ENCODE results near the gene RBMX2.
A peak's percentile ranks its signal among the peaks of the same experiment; 100 is the strongest.
"Not testable (repeated sequence)": the region's sequence is repeated elsewhere in the genome, so short reads cannot be mapped to it uniquely, and the experiment has no call there.

RBMX2 gene, protein sequence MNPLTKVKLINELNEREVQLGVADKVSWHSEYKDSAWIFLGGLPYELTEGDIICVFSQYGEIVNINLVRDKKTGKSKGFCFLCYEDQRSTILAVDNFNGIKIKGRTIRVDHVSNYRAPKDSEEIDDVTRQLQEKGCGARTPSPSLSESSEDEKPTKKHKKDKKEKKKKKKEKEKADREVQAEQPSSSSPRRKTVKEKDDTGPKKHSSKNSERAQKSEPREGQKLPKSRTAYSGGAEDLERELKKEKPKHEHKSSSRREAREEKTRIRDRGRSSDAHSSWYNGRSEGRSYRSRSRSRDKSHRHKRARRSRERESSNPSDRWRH

DNA sequence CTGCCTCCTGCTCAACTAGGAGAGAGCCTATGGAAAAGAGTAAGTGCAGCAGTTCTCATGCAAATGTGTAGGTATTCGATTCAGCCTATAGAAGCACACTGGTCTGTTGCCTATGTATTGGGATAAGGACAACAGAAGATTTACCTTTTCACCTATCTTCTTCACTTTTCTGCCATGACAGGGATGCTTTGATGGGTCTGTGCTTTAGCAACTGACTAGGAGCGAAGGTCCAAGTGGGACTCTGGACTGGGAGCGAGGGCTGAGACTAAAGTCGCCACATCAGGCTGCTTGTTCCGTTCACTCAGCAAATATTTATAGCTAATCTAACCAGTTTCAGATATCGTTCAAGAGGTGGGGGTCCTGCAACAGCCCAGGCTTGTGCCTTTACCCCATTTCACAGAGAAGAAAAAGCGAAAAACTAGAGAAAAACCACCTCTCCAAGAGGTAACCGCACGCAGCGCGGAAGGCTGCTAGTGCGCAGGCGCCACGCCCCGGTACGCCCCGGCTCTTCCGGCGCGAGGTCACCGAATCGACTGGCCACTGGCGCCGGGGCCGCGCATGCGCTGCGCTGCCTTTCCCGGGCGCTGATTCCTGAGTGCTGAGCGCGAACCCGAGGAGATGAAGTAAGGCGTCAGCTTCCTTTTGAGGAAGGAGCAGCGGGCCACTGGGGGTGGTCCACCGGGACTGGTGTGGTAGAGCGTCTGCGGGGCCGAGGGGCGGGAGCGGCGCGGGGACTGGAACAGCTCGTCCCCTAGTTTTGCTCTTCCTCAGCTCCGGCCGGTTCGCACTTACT lies at the start of gene RBMX2:
Gene RBMX2, plus strand, starts transcription at position 573 of the 793 bp plus-strand sequence. Its CDS starts 46 bp downstream, at position 619.
- peak; percentile 8 for DNase-seq

DNA sequence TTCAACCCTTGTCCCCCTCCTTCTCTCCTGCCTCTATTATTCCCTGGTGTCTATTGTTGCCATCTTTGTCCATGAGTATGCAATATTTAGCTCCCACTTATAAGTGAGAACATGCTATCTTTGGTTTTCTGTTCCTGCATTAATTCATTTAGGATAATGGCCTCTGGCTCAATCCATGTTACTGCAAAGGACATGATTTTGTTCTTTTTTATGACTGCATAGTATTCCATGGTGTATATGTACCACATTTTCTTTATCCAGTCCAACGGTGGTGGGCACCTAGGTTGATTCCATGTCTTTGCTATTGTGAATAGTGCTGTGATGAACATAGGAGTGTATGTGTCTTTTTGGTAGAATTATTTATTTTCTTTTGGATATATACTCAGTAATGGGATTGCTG lies 49.7 kb upstream of the RBMX2 start:
- DNase-seq = not testable (repeated sequence)

DNA sequence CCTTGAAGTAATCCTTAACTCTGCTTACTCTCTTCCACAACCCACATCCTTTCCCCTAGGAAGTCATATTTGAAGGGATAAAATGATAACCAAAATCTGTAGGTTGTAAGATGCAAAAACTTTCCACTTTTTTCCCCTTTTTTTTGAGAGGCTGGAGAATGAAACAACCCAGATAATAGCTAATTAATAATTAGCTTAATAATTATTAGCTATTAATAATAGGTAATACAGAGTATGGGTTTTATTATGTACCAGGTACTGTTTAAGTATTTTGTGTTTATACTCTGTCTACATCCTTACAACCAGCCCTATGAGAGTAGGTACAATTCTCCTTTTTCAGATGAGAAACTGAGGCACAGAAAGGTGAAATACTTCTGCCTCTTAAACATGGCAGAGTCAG lies 25.7 kb upstream of the RBMX2 start:
- DNase-seq = no peak

DNA sequence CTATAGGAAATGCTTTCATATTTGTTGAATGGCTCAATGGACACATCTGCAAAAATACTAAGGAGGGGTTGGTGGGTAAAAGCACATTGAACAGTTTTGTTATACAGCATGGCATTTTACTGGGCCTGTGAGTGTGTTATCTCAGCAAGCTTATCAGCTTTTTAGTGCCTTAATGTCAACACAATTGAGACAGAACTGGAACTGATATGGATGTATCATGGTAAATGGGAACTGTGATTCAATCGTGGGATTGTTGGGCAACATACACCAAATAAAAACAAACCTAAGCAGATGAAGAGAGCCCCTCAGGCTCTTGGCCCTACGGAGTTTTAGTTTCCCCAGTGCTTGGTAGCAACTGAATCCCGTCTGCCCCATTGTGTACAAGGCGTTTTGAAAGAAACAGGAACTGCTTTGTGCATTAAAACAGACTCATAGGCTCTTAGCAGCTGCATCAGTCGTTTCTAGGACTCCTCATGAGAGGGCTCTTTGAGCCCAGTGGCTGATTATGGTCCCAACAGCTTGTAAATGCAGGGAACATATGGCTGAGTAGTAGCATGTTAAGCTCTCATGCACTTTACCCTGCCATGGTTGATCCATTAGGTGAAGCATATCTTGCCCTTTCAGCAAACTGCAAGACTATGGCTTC lies 23.6 kb upstream of the RBMX2 start:
- no peak for DNase-seq

DNA sequence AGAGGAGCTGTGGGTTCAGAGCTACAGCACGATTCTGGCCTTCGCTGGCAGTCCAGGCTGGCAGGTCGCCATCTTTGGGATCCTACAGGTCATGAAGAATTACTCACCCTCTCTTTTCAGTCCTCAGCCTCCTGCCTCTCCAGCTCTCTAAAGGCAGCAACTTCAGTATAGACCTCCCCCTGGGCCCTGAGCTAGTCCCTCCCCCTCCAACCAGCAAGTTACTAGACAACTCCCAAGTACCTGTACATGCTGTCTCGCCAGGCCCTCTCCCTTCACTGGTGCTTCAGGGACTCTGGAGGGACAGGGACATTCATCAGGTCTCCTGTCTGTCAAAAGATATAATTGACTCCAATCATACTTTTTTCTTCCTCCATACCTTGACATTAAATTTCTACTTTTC lies 16.3 kb upstream of the RBMX2 start, which contains the start of gene GPR119:
Gene GPR119, minus strand, starts transcription at position 155 of the 400 bp plus-strand sequence. CDS start 227 bp downstream, outside the sequence.
- DNase-seq = no peak

DNA sequence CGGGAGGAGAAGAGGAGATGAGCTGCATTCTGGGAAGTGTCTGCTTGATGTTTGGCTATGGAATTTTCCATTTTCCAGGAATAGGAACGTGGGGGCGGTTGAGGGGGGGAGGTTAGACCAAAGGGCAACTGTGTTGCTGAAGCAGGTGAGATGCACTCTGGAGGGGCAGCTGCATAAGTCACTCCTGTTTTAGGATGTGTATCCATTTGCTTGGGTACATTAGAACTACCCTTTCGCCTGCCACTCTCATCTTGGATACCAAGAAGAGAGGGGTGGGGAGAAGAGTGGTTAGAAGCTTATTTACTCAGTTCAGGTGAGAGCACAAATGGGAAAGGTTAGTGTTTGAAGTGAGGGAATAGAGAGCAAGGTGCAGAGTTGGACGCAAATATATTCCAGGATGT lies 15.4 kb upstream of the RBMX2 start:
- DNase-seq = no peak

DNA sequence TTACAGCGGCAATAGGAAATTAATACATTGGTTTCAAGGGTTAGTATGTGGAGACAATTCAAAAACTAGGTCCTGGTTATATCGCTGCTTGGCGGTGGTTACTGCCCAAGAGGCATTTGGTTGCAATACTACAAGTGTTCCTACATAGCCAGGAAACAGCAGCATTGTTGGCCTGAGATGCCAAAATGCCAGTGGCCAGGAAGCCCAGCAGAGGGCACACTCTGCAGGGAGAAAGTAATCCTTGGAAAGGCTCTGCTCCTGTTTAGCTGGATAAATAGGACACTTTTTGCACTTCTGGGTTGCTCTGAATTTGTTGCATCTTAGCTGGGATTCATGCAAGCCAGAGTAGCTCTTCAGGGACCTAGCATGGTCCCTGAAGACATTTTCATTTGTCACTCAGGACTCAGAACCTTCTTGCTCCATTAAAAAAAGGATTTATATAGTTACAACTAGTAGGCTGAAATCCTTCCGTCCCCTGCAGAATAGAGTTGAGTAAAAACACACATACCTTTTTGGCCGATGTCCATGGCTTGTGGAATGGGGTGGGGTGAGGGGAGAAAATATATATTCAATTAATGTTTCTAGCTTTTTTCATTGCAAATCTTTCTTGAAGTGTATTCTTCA lies 8.2 kb upstream of the RBMX2 start:
- peak; percentile 2 for DNase-seq

DNA sequence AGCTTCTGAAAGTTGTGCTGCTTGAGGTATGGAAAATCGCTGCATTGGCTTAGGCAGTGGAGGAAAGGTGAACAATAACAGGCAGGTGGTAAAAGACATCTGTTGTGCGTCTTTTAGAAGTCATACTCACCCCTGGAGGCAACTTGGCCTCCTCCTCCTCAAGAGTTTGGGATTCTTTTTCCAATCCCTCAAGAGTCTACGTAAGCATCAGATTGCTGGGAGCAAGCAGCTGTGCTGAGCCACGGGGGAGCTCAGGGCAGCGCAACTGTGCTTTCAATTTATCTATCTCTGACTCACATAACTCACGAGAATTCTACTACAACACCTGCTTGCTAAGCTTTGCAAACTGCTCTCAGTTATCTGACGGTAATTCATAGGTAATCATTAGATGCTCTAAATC lies 6.4 kb upstream of the RBMX2 start:
- no peak for DNase-seq

DNA sequence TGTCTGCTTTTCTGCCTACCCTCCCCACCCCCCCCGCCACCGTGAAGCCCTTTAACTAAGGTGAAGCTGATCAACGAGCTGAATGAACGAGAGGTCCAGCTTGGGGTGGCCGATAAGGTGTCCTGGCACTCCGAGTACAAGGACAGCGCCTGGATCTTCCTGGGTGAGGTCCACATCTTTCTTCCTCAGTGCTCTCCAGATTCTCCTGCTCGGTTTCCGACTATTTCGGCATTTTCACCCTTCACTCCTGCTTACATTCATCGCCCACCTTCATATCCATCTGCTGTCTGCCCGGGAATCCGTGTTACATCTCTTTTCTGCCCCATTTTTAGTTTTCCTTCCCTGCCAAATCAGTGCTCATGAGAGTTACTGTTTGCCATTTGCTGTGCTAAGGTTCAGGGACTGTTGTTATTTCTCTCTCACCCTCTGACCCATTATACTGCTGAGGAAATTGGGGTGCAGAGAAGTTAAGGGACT lies 459 bp downstream of the RBMX2 start:
- DNase-seq = no peak

DNA sequence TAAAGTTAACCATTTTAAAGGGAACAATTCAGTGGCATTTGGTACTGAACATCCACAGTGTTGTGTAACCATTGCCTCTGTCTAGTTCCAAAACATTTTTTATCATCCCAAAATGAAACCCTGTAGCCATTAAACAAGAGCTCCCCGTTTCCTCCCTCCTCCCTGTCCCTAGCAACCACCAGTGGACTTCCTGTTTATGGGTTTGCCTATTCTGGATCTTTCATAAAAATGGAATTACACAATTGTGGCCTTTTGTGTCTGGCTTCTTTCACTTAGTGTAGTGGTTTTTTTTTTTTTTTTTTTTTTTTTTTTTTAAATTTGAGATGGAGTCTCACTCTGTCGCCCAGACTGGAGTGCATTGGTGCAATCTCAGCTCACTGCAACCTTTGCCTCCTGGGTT lies 11.6 kb downstream of the RBMX2 start:
- DNase-seq = no peak

DNA sequence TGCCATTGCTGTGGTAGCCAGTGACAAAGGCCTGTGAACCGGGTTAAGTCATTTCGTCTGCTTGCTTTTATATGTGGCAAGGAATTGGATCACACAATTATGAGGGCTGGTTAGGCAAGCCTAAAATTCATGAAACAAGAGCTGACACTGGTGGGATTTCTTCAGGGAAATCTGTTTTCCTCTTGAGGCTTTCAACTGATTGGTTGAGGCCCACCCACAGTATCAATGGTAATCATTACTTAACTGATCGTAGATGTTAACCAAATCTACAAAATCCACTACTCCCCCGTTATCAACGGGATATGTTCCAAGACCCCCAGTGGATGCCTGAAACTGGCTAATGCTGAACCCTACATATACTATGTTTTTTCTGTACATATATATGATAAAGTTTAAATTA lies 13.0 kb downstream of the RBMX2 start:
- no peak for DNase-seq

DNA sequence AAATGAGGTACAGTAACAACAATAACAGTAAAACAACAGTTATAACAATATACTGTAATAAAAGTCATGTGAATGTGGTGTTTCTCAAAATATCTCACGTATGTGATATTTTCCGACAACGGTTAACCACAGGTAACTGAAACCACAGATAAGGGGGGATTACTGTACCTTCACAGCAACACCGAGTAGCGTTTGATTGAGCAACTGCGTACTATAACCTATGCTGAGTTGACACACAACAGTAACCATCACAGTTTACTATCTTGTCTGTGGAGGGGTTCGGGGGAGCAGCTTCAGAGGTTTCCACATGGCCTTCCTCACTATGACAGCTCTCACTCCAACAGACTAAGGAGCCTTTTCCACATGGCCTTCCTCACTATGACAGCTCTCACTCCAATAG lies 13.4 kb downstream of the RBMX2 start:
- DNase-seq = no peak

DNA sequence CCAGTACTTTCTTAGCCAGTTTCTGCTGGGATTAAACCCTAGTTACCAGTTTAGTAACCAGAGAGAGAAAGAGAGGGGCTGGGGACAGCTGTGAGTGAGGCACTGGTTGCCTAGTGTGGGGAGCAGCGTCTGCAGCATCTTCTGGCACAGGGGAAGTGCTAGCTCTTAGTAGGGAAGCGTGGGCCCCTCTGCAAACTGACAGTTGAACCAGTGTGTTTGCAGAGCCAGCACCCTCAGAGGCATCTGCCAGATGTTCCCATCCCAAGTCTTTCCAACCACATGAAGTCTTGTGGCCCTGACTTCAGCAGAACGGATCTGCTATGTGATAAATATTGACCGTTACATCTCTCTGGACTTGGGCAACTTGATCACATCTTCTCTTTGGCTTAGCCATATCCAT lies 15.0 kb downstream of the RBMX2 start:
- DNase-seq = no peak

DNA sequence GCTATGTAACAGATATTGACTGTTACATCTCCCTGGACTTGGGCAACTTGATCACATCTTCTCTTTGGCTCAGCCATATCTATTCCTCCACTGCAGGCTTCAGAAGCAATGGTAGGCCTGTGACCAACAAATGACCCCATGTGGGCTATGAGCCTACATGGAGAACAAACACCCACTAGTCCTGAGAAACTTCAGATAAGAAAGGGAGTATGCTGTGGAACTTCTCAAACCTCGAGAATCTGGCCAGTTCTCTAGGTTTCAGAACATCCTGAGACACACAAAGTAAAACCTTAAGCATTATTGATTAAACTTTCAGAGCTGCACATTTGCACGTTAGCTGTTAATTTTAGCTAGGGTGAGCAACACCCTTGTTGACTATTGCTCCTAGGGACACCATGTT lies 16.3 kb downstream of the RBMX2 start:
- DNase-seq = no peak

DNA sequence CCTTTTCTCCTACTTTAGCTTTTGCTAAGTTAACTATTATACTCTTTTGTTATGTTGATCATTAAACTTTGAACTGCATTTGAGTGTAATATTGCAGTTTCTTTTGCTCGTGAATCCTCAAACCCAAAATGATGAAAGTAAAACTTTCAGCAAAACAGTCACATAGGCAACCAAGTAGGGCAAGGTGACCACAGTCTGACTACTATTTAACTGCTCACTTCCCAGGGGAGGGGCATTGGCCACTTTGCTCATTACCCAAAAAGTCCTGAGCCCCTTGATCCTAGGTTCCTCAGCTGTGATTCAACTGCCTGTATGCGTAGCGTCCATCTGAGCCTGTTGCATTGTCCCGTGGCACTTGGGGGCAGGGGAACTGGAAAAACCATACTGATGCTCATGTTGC lies 17.0 kb downstream of the RBMX2 start:
- DNase-seq = no peak

DNA sequence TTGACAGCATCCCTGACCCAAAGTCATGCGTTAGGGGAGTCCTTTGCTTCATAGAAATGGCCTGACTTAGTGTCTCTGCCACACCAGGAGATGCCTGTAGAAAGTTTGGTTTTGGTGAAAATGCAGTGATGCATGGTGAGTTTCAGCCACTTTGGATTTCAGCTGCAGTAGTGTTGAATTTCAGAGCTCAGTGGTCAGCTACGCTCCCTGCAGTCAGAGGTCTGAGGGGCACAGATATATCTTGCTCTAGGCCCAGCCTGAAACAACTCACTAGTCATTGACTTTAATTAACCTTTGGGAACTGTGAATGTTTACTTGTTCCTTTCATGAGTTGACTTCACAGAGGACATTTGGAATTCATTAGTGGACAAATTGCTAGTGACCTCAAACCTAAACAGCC lies 17.5 kb downstream of the RBMX2 start:
- DNase-seq = no peak

DNA sequence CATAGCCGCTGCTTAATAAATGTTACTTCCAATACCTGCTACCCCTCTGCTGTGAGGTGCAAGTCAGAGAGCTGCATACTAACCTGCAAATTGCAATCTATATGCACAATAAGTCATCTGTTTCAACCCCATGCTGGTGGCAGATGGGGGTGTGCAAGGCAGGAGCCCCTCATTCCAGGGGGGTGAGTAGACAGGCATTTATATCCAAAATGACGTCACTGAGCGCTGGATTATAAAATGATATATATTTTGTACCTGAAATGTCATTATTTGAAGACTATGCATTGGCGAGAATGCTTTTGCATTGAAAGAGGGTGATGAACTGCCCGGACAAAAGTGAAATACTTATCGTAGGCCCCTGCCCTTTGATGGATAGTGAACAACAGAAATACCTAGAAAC lies 24.7 kb downstream of the RBMX2 start:
- no peak for DNase-seq

DNA sequence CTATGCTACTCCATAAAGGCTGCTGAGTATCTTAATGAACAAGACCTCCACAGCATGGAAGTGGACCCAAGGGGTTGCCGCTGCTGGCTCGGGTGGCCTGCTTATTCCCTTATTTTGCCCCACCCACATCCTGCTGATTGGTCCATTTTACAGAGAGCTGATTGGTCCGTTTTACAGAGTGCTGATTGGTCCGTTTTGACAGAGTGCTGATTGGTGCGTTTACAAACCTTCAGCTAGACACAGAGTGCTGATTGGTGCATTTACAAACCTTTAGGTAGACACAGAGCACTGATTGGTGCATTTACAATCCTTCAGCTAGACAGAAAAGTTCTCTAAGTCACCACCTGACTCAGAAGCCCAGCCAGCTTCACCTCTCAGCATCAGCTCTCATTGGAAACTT lies 27.4 kb downstream of the RBMX2 start:
- DNase-seq = not testable (repeated sequence)

DNA sequence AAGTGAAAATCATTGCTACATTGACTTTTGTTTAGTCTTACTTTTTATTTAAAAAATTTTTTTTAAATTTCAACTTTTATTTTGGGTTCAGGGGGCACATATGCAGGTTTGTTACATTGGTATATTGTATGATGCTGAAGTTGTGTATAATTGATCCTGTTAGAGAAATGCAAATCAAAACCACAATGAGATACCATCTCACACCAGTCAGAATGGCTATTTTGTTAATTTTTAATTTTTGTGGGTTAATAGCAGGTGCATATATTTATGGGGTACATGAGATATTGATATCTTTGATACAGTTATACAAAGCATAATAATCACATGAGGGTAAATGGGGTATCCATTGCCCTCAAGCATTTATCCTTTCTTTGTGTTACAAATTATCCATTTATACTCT lies 34.1 kb downstream of the RBMX2 start:
- DNase-seq = no peak

DNA sequence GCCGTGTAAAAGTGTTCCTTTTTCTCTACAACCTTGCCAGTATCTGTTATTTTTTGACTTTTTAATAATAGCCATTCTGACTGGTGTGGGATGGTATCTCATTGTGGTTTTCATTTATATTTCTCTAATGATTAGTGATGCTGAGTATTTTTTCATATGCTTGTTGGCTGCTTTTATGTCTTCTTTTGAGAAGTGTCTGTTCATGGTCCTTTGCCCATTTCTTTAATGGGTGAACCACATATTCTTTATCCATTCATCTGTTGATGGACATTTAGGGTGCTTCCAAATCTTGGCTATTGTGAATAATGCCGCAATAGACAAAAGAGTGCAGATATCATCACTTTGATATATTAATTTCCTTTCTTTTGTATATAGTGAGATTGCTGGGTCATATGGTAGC lies 36.2 kb downstream of the RBMX2 start:
- not testable (repeated sequence) for DNase-seq

DNA sequence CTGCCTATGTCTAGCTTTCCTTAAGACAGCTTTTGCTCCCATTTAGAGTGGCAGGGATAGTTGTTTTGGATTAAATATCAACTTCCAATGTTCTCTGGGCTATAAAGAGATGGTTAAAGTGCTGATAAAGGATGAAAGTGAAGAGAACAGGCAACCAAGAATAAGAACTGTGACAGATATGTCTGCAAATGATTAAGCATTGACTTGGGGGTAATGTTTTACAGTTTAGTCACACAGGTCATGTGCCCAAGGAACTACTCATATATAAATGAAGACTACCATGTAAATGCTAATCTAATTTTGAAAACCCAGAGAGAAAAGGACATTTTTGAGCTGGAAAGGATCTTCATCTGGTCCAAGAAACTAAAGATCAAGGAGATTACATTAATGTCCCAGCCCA lies 42.1 kb downstream of the RBMX2 start:
- no peak for DNase-seq

DNA sequence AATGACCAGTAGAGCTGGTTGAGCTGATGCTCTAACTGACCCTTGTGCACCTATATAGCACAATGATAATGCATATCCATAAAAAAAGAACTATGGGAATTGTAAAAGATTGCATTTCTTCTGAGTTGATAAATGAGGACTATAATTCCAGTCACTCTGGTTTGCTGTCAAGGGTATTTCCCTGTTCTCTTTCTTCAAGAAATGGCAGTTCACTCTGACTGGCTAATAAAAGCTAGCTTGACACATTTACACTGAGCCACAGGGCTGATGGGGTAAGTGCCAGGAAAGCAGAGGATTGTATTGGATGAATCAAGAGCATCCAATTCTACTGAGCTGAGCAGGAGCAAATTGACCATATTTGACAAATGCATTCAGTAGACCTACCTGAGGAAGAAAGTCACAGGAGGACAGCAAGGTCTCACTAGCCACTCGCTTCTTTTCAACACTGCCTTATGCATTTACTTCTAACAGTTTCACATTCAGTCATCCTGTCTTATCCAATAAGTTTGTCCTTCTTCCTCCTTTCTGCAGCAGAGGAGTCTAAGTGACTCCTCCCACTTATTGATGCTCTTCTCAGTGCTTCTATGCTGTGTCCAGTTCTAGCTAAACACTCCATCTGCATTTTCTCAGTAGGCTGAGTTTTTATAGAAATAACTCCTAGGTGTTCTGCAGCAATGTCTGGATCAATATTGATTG lies 43.0 kb downstream of the RBMX2 start:
- no peak for DNase-seq

DNA sequence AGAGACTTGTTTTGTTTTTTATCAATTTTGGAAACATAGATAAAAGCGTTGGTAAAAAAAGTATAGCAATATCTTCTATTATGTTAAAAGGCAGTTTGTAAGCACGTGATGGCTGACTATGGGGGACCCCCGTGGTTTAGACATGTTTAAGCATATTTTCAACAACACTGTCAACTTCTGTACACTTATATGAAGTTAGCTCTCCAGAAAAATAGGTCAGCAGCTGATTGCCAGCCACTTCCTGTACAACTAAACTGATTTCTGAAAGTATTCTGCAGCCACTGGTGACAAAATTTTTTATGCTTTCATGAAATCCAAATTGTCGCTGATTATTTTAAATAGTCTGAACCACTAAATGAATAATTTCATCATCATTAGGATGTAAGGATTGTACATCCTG lies 45.2 kb downstream of the RBMX2 start:
- no peak for DNase-seq
